BLaER1 (cell line): ENCODE data around the gene DHRS7B.
"Not testable (repeated sequence)": the region's sequence is repeated elsewhere in the genome, so short reads cannot be mapped to it uniquely, and the experiment has no call there.

Experiments
- H3K27ac ChIP-seq: shearing (Covaris generic); formaldehyde crosslinking; 2 replicates; pipeline ENCODE4 v1.8.1; 2022
- H3K27me3 ChIP-seq: shearing (Covaris generic); formaldehyde crosslinking; 2 replicates; pipeline ENCODE4 v1.8.1; 2022
- H3K36me3 ChIP-seq: shearing (Covaris generic); formaldehyde crosslinking; 2 replicates; pipeline ENCODE4 v1.8.1; 2022
- H3K4me1 ChIP-seq: shearing (Covaris generic); formaldehyde crosslinking; 2 replicates; pipeline ENCODE4 v1.8.1; 2022
- H3K4me2 ChIP-seq: shearing (Covaris generic); formaldehyde crosslinking; 2 replicates; pipeline ENCODE4 v1.8.1; 2022
- H3K4me3 ChIP-seq: shearing (Covaris generic); formaldehyde crosslinking; 2 replicates; pipeline ENCODE4 v1.8.1; 2022
- H3K9ac ChIP-seq: shearing (Covaris generic); formaldehyde crosslinking; 2 replicates; pipeline ENCODE4 v1.8.1; 2022
- H3K9me3 ChIP-seq: shearing (Covaris generic); formaldehyde crosslinking; 2 replicates; pipeline ENCODE4 v1.8.1; 2022
- H4K20me1 ChIP-seq: shearing (Covaris generic); formaldehyde crosslinking; 2 replicates; pipeline ENCODE4 v1.8.1; 2022
- Cebpa-rat ChIP-seq: shearing (Covaris generic); IDR thresholded peaks from 2 replicates; pipeline ENCODE4 v1.8.1; 2022

The DHRS7B gene, protein sequence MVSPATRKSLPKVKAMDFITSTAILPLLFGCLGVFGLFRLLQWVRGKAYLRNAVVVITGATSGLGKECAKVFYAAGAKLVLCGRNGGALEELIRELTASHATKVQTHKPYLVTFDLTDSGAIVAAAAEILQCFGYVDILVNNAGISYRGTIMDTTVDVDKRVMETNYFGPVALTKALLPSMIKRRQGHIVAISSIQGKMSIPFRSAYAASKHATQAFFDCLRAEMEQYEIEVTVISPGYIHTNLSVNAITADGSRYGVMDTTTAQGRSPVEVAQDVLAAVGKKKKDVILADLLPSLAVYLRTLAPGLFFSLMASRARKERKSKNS

DNA sequence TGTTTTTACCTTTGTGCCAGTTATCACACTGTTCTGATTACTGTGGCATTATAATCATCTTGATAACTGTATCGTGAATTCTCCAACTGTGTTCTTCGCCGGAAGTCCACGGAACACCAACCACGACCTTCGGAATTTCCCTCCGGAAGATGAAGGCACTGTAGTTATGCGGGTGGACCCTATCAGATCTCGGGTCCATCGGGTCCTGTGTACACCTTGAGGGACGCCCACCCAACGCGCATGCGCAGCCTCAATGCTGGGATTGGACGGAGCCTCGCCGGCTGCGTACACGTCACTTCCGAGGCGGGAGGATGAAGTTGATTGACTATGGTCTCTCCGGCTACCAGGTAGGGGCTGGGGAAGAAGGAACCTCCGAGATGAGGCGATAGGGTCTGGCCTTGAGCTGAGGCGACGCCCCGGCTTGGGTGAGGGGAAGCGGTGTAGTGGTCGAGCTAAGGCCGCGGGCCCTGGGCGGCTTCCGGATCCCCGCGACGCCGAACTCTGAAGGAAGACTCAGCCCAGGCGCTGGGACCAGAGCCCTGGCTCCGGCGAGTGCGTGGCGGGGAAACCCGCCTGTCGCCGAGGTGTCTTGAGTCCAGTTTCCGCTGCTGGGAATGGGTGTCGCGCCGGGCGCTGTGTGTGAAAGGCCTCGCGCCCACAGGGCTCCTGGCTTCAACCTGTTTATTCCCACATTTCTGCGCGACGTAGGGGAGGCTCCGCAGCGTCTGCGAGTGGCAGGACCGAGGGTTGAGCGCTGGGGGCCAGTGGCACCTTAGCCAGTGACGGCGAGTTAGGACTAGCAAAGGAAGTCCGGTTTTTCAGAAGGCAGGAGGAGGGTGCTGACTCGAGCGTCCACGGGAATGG lies at the start of gene DHRS7B:
Gene DHRS7B (plus strand): TSS at position 320 of the 864 bp plus-strand sequence. CDS start 8 bp downstream, at position 328.
- peak within 1 kb of the TSS; percentile 94 for H3K4me2 ChIP-seq
- H3K4me3 ChIP-seq: peak within 1 kb of the TSS; percentile 88
- H3K9ac ChIP-seq: peak within 1 kb of the TSS; percentile 89
- peaks cover 5% of the 10 kb centered on the region; the same call in 1 of the 2 replicates for H4K20me1 ChIP-seq
- H3K9me3 ChIP-seq: no peaks in the 10 kb centered on the region
- no peaks in the 10 kb centered on the region for H3K27me3 ChIP-seq
- TF ChIP-seq Cebpa-rat: no peak
- H3K36me3 ChIP-seq: no peaks in the 10 kb centered on the region
- peaks cover 41% of the 10 kb centered on the region for H3K4me1 ChIP-seq
- H3K27ac ChIP-seq: peak within 1 kb of the TSS; percentile 86

DNA sequence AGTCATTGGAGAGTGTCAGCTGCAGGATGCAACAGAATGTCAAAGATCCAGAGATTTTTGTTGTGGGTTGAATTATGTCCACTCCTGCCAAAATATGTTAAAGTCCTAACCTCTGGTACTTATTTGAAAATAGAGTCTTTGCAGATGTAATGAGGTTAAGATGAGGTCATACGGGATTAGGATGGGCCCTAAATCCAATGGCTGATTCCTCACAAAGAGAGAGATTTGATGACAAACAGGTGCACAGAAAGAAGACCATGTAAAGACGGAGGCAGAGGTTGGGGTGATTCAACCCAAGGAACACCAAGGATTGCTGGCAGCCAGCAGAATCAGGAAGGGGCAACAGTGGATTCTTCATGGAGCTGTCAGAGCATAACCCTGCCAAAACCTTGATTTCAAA lies 49.5 kb upstream of the DHRS7B start:
- Histone ChIP-seq H3K9ac (no peak overlapping the region), H3K27ac (no peak overlapping the region), H3K36me3 (no peaks in the 10 kb centered on the region), H3K4me3 (no peak overlapping the region), H3K9me3 (peaks cover 17% of the 10 kb centered on the region), H3K4me1 (peaks cover 10% of the 10 kb centered on the region), H3K27me3 (no peaks in the 10 kb centered on the region), H4K20me1 (no peaks in the 10 kb centered on the region), H3K4me2 (no peak overlapping the region)
- no peak for TF ChIP-seq Cebpa-rat

DNA sequence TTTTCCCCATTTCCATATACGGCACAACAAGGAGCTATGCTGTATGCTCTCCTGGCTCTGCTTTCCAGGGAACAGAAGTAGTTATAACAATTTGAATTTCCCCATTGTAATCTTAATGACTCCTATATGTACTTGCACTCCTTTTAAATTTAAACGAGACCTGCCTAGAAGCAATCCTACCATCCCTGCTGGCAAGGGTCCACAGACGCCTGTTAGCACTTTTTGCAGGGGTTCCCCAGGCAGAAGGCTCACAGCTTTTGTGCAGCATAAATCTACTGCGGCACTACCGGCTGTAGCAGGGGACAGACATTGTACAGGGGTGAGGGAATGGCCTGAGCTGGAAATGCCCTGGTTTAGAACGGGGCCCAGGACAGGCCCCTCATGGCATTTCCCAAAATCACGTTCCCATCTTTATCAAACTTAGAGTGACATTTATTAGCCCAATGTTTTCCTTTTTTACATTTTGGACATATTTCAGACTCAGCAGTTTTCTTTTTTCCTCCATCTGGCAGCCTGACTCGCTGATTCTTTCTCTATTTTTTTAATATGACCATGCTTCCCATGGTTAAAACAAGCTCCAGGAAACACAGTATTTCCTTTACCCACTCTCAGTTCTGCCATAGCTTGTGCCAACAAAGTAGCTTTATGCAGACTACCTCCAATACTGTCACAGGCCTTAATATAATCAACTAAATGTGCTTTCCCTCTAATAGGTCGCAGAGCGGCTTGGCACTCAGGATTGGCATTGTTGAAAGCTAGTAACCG lies 48.6 kb upstream of the DHRS7B start:
- no peak for TF ChIP-seq Cebpa-rat
- Histone ChIP-seq H3K4me1 (peaks cover 15% of the 10 kb centered on the region), H3K9me3 (peaks cover 18% of the 10 kb centered on the region), H4K20me1 (no peaks in the 10 kb centered on the region), H3K4me2 (peak overlapping the region; percentile 44), H3K36me3 (no peaks in the 10 kb centered on the region), H3K27ac (no peak overlapping the region), H3K9ac (no peak overlapping the region), H3K4me3 (no peak overlapping the region), H3K27me3 (no peaks in the 10 kb centered on the region)

DNA sequence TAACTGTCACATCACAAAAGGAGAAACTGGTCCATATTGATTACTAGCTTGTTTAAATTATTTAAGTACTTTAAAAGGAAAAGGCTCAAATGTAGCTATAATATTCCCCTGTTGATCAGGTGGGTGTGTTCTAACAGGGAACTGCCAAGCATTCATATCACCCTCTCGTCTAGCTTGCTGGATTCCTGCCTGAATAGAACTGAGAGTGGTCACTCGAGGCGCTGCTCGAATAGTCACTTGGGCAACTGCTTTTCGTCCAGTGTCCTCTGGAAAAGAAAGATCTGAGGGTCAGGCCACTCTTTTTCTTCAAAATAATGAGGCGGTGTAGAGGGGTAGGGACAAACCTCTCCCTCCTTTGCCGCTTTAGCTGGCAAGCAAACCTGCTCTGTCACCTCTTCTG lies 47.6 kb upstream of the DHRS7B start:
- no peaks in the 10 kb centered on the region for H4K20me1 ChIP-seq

DNA sequence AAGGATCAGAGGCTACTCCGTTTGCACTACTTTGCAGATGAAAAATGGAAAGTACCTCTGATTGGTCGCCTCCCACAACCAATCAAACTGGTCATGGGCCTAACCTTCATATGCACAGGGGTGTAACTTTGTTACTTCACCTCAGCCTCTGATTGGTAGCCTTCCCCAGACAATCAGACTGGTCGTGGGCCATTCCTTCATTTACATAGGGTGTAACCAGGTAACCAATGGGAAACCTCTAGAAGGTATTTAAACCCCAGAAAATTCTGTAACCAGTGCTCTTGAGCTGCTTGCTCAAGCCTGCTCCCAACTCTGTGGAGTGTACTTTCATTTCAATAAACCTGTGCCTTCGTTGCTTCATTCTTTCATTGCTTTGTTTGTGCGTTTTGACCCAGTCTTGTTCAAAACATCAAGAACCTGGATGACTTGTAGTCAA lies 44.7 kb upstream of the DHRS7B start:
- no peaks in the 10 kb centered on the region for H4K20me1 ChIP-seq
- no peak overlapping the region for H3K27ac ChIP-seq
- TF ChIP-seq Cebpa-rat: no peak
- H3K4me1 ChIP-seq: peaks cover 26% of the 10 kb centered on the region
- peaks cover 22% of the 10 kb centered on the region for H3K9me3 ChIP-seq
- no peak overlapping the region for H3K9ac ChIP-seq
- no peak overlapping the region for H3K4me2 ChIP-seq
- no peaks in the 10 kb centered on the region for H3K27me3 ChIP-seq
- no peaks in the 10 kb centered on the region for H3K36me3 ChIP-seq
- H3K4me3 ChIP-seq: no peak overlapping the region

More for the DNA sequence above, 47.6 kb upstream of the DHRS7B start:
- peak overlapping the region; percentile 44; the same call in 1 of the 2 replicates for H3K4me2 ChIP-seq
- peaks cover 25% of the 10 kb centered on the region for H3K4me1 ChIP-seq
- H3K27me3 ChIP-seq: no peaks in the 10 kb centered on the region
- no peaks in the 10 kb centered on the region for H3K36me3 ChIP-seq
- H3K9ac ChIP-seq: no peak overlapping the region
- no peak overlapping the region for H3K27ac ChIP-seq
- peaks cover 18% of the 10 kb centered on the region for H3K9me3 ChIP-seq
- H3K4me3 ChIP-seq: no peak overlapping the region
- TF ChIP-seq Cebpa-rat: no peak

DNA sequence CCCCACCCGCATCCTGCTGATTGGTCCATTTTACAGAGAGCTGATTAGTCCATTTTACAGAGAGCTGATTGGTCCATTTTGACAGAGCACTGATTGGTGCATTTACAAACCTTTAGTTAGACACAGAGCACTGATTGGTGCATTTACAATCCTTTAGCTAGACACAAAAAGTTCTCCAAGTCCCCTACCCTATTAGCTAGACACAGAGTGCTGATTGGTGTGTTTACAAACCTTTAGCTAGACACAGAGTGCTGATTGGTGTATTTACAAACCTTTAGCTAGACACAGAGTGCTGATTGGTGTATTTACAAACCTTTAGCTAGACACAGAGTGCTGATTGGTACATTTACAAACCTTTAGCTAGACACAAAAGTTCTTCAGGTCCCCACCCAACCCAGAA lies 41.5 kb upstream of the DHRS7B start:
- Histone ChIP-seq H3K9me3 (peaks cover 14% of the 10 kb centered on the region), H3K4me1 (peaks cover 26% of the 10 kb centered on the region)
- H3K9ac ChIP-seq, H3K27ac ChIP-seq, H3K4me2 ChIP-seq, H3K27me3 ChIP-seq, H3K4me3 ChIP-seq, H3K36me3 ChIP-seq, H4K20me1 ChIP-seq: not testable (repeated sequence)

DNA sequence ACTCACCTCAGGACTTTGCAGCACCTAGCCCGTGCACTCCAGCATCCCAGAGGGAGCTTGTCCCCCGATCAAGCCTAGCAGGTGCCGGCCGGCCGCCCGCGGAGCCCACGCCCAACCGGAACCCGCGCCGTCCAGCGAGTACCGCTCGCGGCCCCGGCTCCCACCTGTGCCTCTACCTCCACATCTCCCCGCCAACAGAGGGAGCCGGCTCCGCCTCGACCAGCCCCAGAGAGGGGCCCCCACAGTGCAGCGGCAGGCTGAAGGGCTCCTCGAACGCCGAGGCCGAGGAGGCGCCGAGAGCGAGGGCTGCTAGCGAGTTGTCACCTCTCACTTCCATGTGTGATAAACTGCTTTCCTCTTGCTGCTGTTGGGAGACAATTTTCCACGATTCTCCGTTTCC lies 41.1 kb upstream of the DHRS7B start:
- Histone ChIP-seq H4K20me1 (no peaks in the 10 kb centered on the region), H3K4me2 (no peak overlapping the region), H3K27me3 (no peaks in the 10 kb centered on the region), H3K9me3 (peaks cover 13% of the 10 kb centered on the region), H3K4me1 (peaks cover 28% of the 10 kb centered on the region), H3K36me3 (no peaks in the 10 kb centered on the region), H3K9ac (no peak overlapping the region), H3K27ac (no peak overlapping the region), H3K4me3 (no peak overlapping the region)
- TF ChIP-seq Cebpa-rat: no peak

DNA sequence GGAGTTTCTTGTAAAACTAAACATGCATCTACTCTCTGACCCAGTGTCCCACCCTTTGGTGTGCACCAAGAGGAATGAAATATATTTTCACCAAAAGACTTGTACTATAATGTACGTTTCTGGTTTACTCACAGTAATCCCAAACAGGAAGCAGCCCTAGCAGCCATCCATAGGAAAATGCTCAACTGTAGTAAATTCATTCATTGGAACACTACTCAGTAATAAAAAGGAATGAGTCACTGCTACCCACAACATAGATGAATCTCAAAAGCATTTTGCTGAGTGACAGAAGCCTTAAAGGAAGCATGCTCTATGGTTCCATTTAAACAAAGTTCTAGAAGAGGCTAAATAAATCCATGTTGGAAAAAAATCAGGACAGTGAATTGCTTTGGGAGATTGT lies 37.6 kb upstream of the DHRS7B start:
- no peak for TF ChIP-seq Cebpa-rat
- H3K36me3 ChIP-seq: no peaks in the 10 kb centered on the region
- H3K27ac ChIP-seq: no peak overlapping the region
- no peak overlapping the region for H3K4me3 ChIP-seq
- no peak overlapping the region for H3K9ac ChIP-seq
- peaks cover 4% of the 10 kb centered on the region; the same call in 1 of the 2 replicates for H3K9me3 ChIP-seq
- H3K4me2 ChIP-seq: no peak overlapping the region
- H4K20me1 ChIP-seq: no peaks in the 10 kb centered on the region
- peaks cover 15% of the 10 kb centered on the region for H3K4me1 ChIP-seq
- H3K27me3 ChIP-seq: no peaks in the 10 kb centered on the region
